Measurements from ENCODE around the gene FOXJ1. TPM values are rescaled to one million over a fixed set of nuclear protein-coding genes. Genes with fewer than 3 reads are reported as not detected.

The FOXJ1 gene
- total and polyA plus RNA-seq, 2 of the 13 experiments (the other 11 are each of a cell fraction or from before 2014, with no cell fraction given): 0.98 to 1.6 TPM

GRCh38 chr17:76138234-76138895 is 2.7 kb downstream of the FOXJ1 start (continued):
- TF ChIP-seq SKIL (CRISPR knock-in tag; IDR thresholded peaks at IDR 0.05; ENCODE audit: borderline replicate concordance) (peak; percentile 55; the same call in 1 of the 2 replicates), ZNF124 (CRISPR knock-in tag; IDR thresholded peaks at IDR 0.05) (peak; percentile 90), ZSCAN29 (CRISPR knock-in tag; conservative IDR thresholded peaks at IDR 0.05) (0 out of 2 replicates have a peak, but pooled peaks have one; percentile 54), RXRB (CRISPR knock-in tag; IDR thresholded peaks at IDR 0.05; ENCODE audit: borderline replicate concordance) (peak; percentile 82), TBL1XR1 (IDR thresholded peaks at IDR 0.05; ENCODE audit: borderline replicate concordance, low read length, partially characterized antibody) (peak; percentile 59), BRD4 (CRISPR knock-in tag; IDR thresholded peaks at IDR 0.05) (peak; percentile 80; the same call in 1 of the 2 replicates), ZNF788 (CRISPR knock-in tag; IDR thresholded peaks at IDR 0.05; ENCODE audit: borderline replicate concordance) (peak; percentile 84; the same call in 1 of the 2 replicates), ELF1 (CRISPR knock-in tag; IDR thresholded peaks at IDR 0.05) (peak; percentile 47), PHF8 (CRISPR knock-in tag; IDR thresholded peaks at IDR 0.05) (peak; percentile 75; the same call in 1 of the 2 replicates), MIXL1 (CRISPR knock-in tag; IDR thresholded peaks at IDR 0.05) (peak; percentile 87), ZNF878 (CRISPR knock-in tag; IDR thresholded peaks at IDR 0.05) (peak; percentile 84; the same call in 1 of the 2 replicates), SALL1 (CRISPR knock-in tag; IDR thresholded peaks at IDR 0.05) (peak; percentile 95), NFKB2 (CRISPR knock-in tag; IDR thresholded peaks at IDR 0.05; ENCODE audit: borderline replicate concordance) (peak; percentile 92; the same call in 1 of the 2 replicates), MAZ (IDR thresholded peaks at IDR 0.05; ENCODE audit: borderline replicate concordance, low read depth, low read length) (peak; percentile 90), MAZ (CRISPR knock-in tag; IDR thresholded peaks at IDR 0.05; ENCODE audit: low read depth) (peak; percentile 94), GMEB1 (CRISPR knock-in tag; IDR thresholded peaks at IDR 0.05; ENCODE audit: borderline replicate concordance) (peak; percentile 64; the same call in 1 of the 2 replicates), MXD3 (CRISPR knock-in tag; IDR thresholded peaks at IDR 0.05) (peak; percentile 91), DR1 (CRISPR knock-in tag; IDR thresholded peaks at IDR 0.05) (0 out of 2 replicates have a peak, but pooled peaks have one; percentile 17), MIER2 (CRISPR knock-in tag; IDR thresholded peaks at IDR 0.05) (0 out of 2 replicates have a peak, but pooled peaks have one; percentile 11), ZNF761 (CRISPR knock-in tag; conservative IDR thresholded peaks at IDR 0.05) (0 out of 2 replicates have a peak, but pooled peaks have one; percentile 45), USF2 (IDR thresholded peaks at IDR 0.05; ENCODE audit: low read depth, low read length) (no peak), USF2 (CRISPR knock-in tag; IDR thresholded peaks at IDR 0.05; ENCODE audit: borderline replicate concordance) (peak; percentile 25; the same call in 1 of the 2 replicates), ZNF691 (CRISPR knock-in tag; IDR thresholded peaks at IDR 0.05; ENCODE audit: borderline replicate concordance, low read depth) (peak; percentile 65; the same call in 1 of the 2 replicates)
